Gastrocnemius medialis (tissue), 4 donors: ENCODE measurements around the gene SLC1A1. TPM values are rescaled to one million over a fixed set of nuclear protein-coding genes. Genes with fewer than 3 reads are reported as not detected.
"Not testable (repeated sequence)": the region's sequence is repeated elsewhere in the genome, so short reads cannot be mapped to it uniquely, and the experiment has no call there.

Experiments used
- ATAC-seq, 2 donors: fragments of 150-250 bp; one replicate each; pipeline ENCODE4 v1.9.1; 2016
- DNase-seq, 2 donors: peaks; one replicate each; pipeline ENCODE4 v3.0.0-alpha.2; 2019
- H3K27ac ChIP-seq, 4 donors: fragments of 200-600 bp; sonication (generic); 1 replicate in 1 of 4; 2 replicates in 3 of 4; pipeline ENCODE4 v1.5.1; 2016 to 2018; ENCODE audit warnings: mild to moderate bottlenecking in 2 of 4, moderate library complexity in 1 of 4
- H3K27me3 ChIP-seq, 3 donors: fragments of 200-600 bp; sonication (generic) in 2 of 3; 1 replicate in 1 of 3; 2 replicates in 2 of 3; pipeline versions ENCODE4 v1.5.1 to v1.6.0; 2016 to 2019; ENCODE audit warnings: mild to moderate bottlenecking in 1 of 3, moderate library complexity in 1 of 3
- H3K36me3 ChIP-seq, 2 donors: fragments of 200-600 bp; sonication (generic) in 1 of 2; one replicate each; pipeline ENCODE4 v1.5.1; 2017 to 2018
- H3K4me1 ChIP-seq, 2 donors: fragments of 200-600 bp; sonication (generic) in 1 of 2; one replicate each; pipeline ENCODE4 v1.5.1; 2016 to 2017; ENCODE audit warnings: mild to moderate bottlenecking in 2 of 2
- H3K4me3 ChIP-seq, 4 donors: fragments of 200-600 bp; sonication (generic) in 3 of 4; 1 replicate in 1 of 4; 2 replicates in 3 of 4; pipeline ENCODE4 v1.5.1; 2016 to 2019; ENCODE audit warnings: mild to moderate bottlenecking in 2 of 4
- H3K9me3 ChIP-seq, 3 donors: fragments of 200-600 bp; sonication (generic) in 2 of 3; 1 replicate in 1 of 3; 2 replicates in 2 of 3; pipeline ENCODE4 v1.5.1; 2016 to 2019
- POLR2A ChIP-seq, 2 donors: fragments of 450-650 bp; IDR thresholded peaks; one replicate each; pipeline ENCODE4 v1.6.1; 2017; ENCODE audit warnings: antibody characterized with exemption in 2 of 2, mild to moderate bottlenecking in 2 of 2, moderate library complexity in 2 of 2
- in situ Hi-C, 4 donors: fragments of 200-750 bp; cut with MboI; loops; one replicate each; pipeline versions ENCODE4 v1.15.0 to v1.8.0; 2017; ENCODE audit warnings: low sequenced_read_pairs in 4 of 4
- intact Hi-C: fragments of 100-400 bp; cut with DNase I; formaldehyde crosslinking; loops from one replicate; pipeline ENCODE4 v1.15.1; 2023; ENCODE audit warnings: low total_unique reads
- total RNA-seq, 4 donors: library from RNA; depleted of rRNA; stranded (reverse); fragments of >200 nt; gene quantifications; one replicate each; pipeline versions ENCODE4 v1.1.0 to v1.2.3, GENCODE V29; 2016
- TF ChIP-seq, protein P1 (sequence below), 5 experiments: fragments of 450-650 bp in 3 of 5; fragments of 200-600 bp in 2 of 5; sonication (generic) in 2 of 5; IDR thresholded peaks in 4 of 5; conservative IDR thresholded peaks in 1 of 5; 1 replicate in 4 of 5; 2 replicates in 1 of 5; pipeline ENCODE4 v1.5.1; 2016 to 2019; ENCODE audit warnings: antibody characterized with exemption in 5 of 5, mild to moderate bottlenecking in 3 of 5, moderate library complexity in 3 of 5

Gene SLC1A1
- total RNA-seq, 4 donors from 2014 or later: 1.2 to 2.2 (median 1.6) TPM

DNA sequence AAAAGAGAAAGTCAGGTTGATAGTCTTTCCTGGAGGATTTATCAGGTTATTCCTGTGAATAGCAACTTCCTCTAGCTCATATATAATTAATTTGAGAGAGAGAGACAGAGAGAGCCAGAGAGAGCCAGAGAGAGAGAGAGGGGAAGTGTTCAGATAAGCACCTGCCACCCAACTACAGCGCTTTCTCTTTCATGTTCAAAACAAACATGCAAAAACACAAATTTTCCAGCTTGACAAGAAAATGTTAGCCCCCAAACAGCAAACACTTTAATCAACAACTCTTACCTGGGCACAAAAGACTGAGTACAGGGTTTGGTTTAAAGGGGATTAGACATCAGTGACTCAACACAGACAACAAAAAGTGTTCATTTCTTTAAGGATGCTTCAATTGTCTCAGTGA is 110.1 kb downstream of the SLC1A1 start:
- Histone ChIP-seq H3K36me3 (no peaks in the 10 kb centered on the region), H3K4me3 (no peak overlapping the region), H3K27me3 (no peaks in the 10 kb centered on the region), H3K9me3 (no peaks in the 10 kb centered on the region), H3K4me1 (no peaks in the 10 kb centered on the region), H3K27ac (no peak overlapping the region)
- no peak for ATAC-seq
- no peak for DNase-seq
- intact Hi-C loops (no loop called here), in situ Hi-C loops (no loop called here)
- TF ChIP-seq, protein P1, sequence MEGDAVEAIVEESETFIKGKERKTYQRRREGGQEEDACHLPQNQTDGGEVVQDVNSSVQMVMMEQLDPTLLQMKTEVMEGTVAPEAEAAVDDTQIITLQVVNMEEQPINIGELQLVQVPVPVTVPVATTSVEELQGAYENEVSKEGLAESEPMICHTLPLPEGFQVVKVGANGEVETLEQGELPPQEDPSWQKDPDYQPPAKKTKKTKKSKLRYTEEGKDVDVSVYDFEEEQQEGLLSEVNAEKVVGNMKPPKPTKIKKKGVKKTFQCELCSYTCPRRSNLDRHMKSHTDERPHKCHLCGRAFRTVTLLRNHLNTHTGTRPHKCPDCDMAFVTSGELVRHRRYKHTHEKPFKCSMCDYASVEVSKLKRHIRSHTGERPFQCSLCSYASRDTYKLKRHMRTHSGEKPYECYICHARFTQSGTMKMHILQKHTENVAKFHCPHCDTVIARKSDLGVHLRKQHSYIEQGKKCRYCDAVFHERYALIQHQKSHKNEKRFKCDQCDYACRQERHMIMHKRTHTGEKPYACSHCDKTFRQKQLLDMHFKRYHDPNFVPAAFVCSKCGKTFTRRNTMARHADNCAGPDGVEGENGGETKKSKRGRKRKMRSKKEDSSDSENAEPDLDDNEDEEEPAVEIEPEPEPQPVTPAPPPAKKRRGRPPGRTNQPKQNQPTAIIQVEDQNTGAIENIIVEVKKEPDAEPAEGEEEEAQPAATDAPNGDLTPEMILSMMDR (IDR thresholded peaks at IDR 0.05 in 4 of 5, conservative IDR thresholded peaks at IDR 0.05 in 1 of 5): no peak
- no peak for TF ChIP-seq POLR2A (IDR thresholded peaks at IDR 0.05)

DNA sequence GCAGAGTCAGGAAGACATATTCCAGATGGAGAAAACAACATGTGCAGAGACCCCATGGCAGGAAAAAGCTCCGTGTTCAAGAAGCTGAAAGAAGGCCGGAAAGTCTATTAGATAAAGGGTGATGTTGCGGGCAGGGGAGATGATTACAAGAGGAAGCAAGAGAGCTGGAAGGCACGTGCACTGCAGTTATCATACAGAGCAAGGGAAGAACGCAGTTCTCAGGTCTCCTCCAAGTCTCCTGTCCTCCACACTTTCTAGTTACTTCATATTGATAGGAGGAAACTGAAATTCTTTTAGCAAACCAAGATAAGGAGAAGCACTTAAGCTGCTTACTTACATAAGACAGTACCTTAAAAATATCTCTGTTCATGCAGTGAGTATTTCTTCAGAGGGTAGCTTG is 113.6 kb downstream of the SLC1A1 start:
- intact Hi-C loops: no loop called here

DNA sequence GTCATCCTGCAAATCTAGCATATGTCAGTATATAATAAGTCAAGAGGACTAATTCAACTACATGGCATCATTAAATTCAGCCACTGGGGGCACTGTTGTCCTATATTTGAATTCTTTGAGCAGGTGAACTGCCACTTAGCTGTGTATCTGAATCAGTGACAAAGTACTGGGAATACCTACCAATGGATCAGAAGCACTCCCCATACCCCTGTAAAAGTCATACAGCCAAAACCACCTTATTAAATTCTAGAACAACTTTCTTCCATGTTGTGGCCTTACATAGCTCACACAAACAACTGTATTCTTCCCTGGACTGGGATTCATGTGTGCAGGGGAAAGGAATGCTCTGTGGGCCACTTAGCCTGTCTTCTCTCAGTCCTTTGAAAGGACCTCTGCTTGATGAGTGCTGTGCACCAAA is 114.4 kb downstream of the SLC1A1 start:
- intact Hi-C loops: no loop called here
- ATAC-seq: peak; percentile 80 to 89

More for the DNA sequence above, 113.6 kb downstream of the SLC1A1 start:
- in situ Hi-C loops: no loop called here
- Histone ChIP-seq H3K4me3 (no peak overlapping the region), H3K4me1 (no peaks in the 10 kb centered on the region), H3K9me3 (no peaks in the 10 kb centered on the region), H3K27me3 (no peaks in the 10 kb centered on the region), H3K36me3 (no peaks in the 10 kb centered on the region), H3K27ac (no peak overlapping the region)
- DNase-seq (no peak), ATAC-seq (no peak)
- TF ChIP-seq POLR2A (IDR thresholded peaks at IDR 0.05): no peak
- TF ChIP-seq, protein P1 (IDR thresholded peaks at IDR 0.05 in 4 of 5, conservative IDR thresholded peaks at IDR 0.05 in 1 of 5): no peak

DNA sequence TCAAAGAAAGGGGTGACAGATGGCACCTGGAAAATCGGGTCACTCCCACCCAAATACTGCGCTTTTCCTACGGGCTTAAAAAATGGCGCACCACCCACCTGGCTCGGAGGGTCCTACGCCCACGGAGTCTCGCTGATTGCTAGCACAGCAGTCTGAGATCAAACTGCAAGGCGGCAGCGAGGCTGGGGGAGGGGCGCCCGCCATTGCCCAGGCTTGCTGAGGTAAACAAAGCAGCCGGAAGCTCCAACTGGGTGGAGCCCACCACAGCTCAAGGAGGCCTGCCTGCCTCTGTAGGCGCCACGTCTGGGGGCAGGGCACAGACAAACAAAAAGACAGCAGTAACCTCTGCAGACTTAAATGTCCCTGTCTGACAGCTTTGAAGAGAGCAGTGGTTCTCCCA is 115.8 kb downstream of the SLC1A1 start:
- not testable (repeated sequence) for DNase-seq, H3K4me3 ChIP-seq

More for the DNA sequence above, 114.4 kb downstream of the SLC1A1 start:
- Histone ChIP-seq H3K9me3 (no peaks in the 10 kb centered on the region), H3K36me3 (no peaks in the 10 kb centered on the region), H3K4me1 (no peaks in the 10 kb centered on the region), H3K27ac (no peak overlapping the region), H3K27me3 (no peaks in the 10 kb centered on the region), H3K4me3 (no peak overlapping the region)
- DNase-seq: peak; percentile 17 to 21
- in situ Hi-C loops: no loop called here
- TF ChIP-seq, protein P1 (IDR thresholded peaks at IDR 0.05 in 4 of 5, conservative IDR thresholded peaks at IDR 0.05 in 1 of 5): peak in 4 of 5 experiments; percentile 29 to 74 (median 60)
- TF ChIP-seq POLR2A (IDR thresholded peaks at IDR 0.05): no peak

DNA sequence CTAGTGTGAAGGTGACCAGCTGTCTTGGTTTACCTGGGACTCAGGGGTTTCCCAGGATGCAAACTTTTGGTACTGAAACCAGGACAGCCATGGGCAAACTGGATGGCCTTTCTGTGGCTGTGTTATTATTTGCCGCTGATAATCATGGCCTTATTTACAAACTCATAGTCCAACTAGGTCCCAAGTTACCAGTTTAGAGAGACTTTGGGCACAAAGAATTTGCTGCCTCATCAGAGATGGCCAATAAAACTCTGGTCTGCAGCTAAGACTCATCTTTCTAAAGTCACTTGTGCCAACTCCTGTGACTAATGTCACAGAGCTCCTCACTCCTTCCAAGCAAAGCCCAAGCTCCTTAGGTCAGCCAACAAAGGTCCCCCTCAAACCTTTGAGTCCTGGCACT is 124.4 kb downstream of the SLC1A1 start:
- TF ChIP-seq, protein P1 (IDR thresholded peaks at IDR 0.05 in 4 of 5, conservative IDR thresholded peaks at IDR 0.05 in 1 of 5): no peak
- TF ChIP-seq POLR2A (IDR thresholded peaks at IDR 0.05): no peak
- Histone ChIP-seq H3K9me3 (no peaks in the 10 kb centered on the region), H3K27me3 (no peaks in the 10 kb centered on the region), H3K4me3 (no peak overlapping the region), H3K4me1 (no peaks in the 10 kb centered on the region), H3K27ac (no peak overlapping the region), H3K36me3 (no peaks in the 10 kb centered on the region)
- ATAC-seq: no peak
- in situ Hi-C loops: no loop called here
- intact Hi-C loops: no loop called here
- no peak for DNase-seq

More for the DNA sequence above, 115.8 kb downstream of the SLC1A1 start:
- H3K4me1 ChIP-seq, H3K9me3 ChIP-seq, in situ Hi-C loops, H3K36me3 ChIP-seq, H3K27ac ChIP-seq, H3K27me3 ChIP-seq, ATAC-seq, intact Hi-C loops: not testable (repeated sequence)
